K562 (cell line): ENCODE data around the gene PLCB3. TPM values are rescaled to one million over a fixed set of nuclear protein-coding genes. Genes with fewer than 3 reads are reported as not detected.

Experiments
- CTBP1 ChIP-seq: fragments of 450-650 bp; IDR thresholded peaks from 2 replicates; pipeline ENCODE4 v1.6.1; 2016; ENCODE audit warnings: borderline replicate concordance
- ERF ChIP-seq: fragments of 450-650 bp; formaldehyde crosslinking; IDR thresholded peaks from 2 replicates; pipeline ENCODE4 v1.4.0; 2020; ENCODE audit warnings: mild to moderate bottlenecking, mixed read lengths
- HDAC1 ChIP-seq, 2 experiments: fragments of 450-650 bp; IDR thresholded peaks; 2 replicates each; pipeline ENCODE4 v1.6.1; 2016 to 2017; ENCODE audit warnings: inconsistent platforms in 1 of 2, mild to moderate bottlenecking in 1 of 2, moderate library complexity in 1 of 2
- HNRNPLL ChIP-seq: fragments of 200-400 bp; formaldehyde crosslinking; IDR thresholded peaks from 2 replicates; pipeline ENCODE4 v1.6.1; 2017; ENCODE audit warnings: low read length, low read depth, mild to moderate bottlenecking; ENCODE audit not compliant: poor library complexity, severe bottlenecking
- IRF9 ChIP-seq: fragments of 450-650 bp; IDR thresholded peaks from 2 replicates; pipeline ENCODE4 v1.6.1; 2016; ENCODE audit warnings: missing biosample characterization, missing genetic modification characterization
- POLR2G ChIP-seq: fragments of 200-400 bp; formaldehyde crosslinking; IDR thresholded peaks from 2 replicates; pipeline ENCODE4 v1.6.1; 2017; ENCODE audit warnings: low read depth, mild to moderate bottlenecking, antibody characterized with exemption, low read length, moderate library complexity
- RB1 ChIP-seq: fragments of 450-650 bp; IDR thresholded peaks from 2 replicates; pipeline ENCODE4 v1.6.1; 2017; ENCODE audit warnings: low read depth, mild to moderate bottlenecking
- ZBTB7A ChIP-seq: IDR thresholded peaks from 2 replicates; pipeline ENCODE4 v1.6.1; 2011; ENCODE audit warnings: low read depth, mild to moderate bottlenecking, low read length, moderate library complexity, borderline replicate concordance; ENCODE audit not compliant: control insufficient read depth
- ZFX ChIP-seq: sonication (generic); formaldehyde crosslinking; IDR thresholded peaks from 2 replicates; pipeline ENCODE4 v1.8.0; 2022; ENCODE audit warnings: mild to moderate bottlenecking, missing genetic modification reagents, moderate library complexity
- ZNF253 ChIP-seq: fragments of 250-450 bp; sonication (Bioruptor Pico); conservative IDR thresholded peaks from 2 replicates; pipeline ENCODE4 v1.6.1; 2021; ENCODE audit warnings: mild to moderate bottlenecking
- ZNF263 ChIP-seq: sonication (generic); formaldehyde crosslinking; IDR thresholded peaks from 2 replicates; pipeline ENCODE4 v1.8.0; 2022; ENCODE audit warnings: mild to moderate bottlenecking, missing genetic modification reagents, borderline replicate concordance
- polyA plus RNA-seq, 8 experiments: library from polyadenylated mRNA; depleted of rRNA in 4 of 8; stranded (reverse) in 5 of 8; unstranded in 3 of 8; fragments of >200 nt; fragmentation: Nextera tagmentation in 2 of 8; fragmentation: Illumina TruSeq in 1 of 8; extraction: Ambion mirVana in 2 of 8; extraction: Trizol in 1 of 8; gene quantifications; 2 replicates each; pipeline versions ENCODE4 v1.2.1 to v1.2.3, GENCODE V29; 2011 to 2014; ENCODE audit warnings: inconsistent platforms in 1 of 8, missing spikeins in 1 of 8
- total RNA-seq, 7 experiments: library from RNA; depleted of rRNA in 6 of 7; stranded (reverse); fragments of >200 nt in 6 of 7; fragmentation: Illumina TruSeq in 2 of 7; extraction: Trizol in 2 of 7; gene quantifications; 2 replicates each; pipeline versions ENCODE4 v1.2.1 to v1.2.3, GENCODE V29; 2011 to 2021; ENCODE audit warnings: low replicate concordance in 1 of 7
- TF ChIP-seq, protein P1 (sequence below), 3 experiments: fragments of 200-800 bp in 1 of 3; fragments of 250-450 bp in 1 of 3; fragments of 450-650 bp in 1 of 3; sonication (Bioruptor Pico) in 1 of 3; sonication (Bioruptor generic) in 1 of 3; formaldehyde crosslinking in 1 of 3; IDR thresholded peaks; 2 replicates each; pipeline versions ENCODE4 v1.6.1 to v1.8.0; 2016 to 2022; ENCODE audit warnings: mild to moderate bottlenecking in 2 of 3, missing genetic modification characterization in 2 of 3, missing compliant biosample characterization in 1 of 3, moderate library complexity in 1 of 3
- TF ChIP-seq, protein P2 (sequence below): fragments of 250-450 bp; sonication (Bioruptor Pico); IDR thresholded peaks from 2 replicates; pipeline ENCODE4 v1.8.0; 2021; ENCODE audit warnings: borderline replicate concordance, mild to moderate bottlenecking, moderate library complexity; ENCODE audit not compliant: poor library complexity, severe bottlenecking

Gene PLCB3
- total and polyA plus RNA-seq, 9 of the 15 experiments (the other 6 are each of a cell fraction or from before 2014, with no cell fraction given) = 0.31 to 44.8 (median 14.6) TPM

- TF ChIP-seq ZNF253 (CRISPR knock-in tag) = no peak
- TF ChIP-seq HNRNPLL = peak; percentile 71
- peak; percentile 93 for TF ChIP-seq RB1
- peak; percentile 71 for TF ChIP-seq ZFX (CRISPR knock-in tag)
- peak; percentile 93 for TF ChIP-seq CTBP1
- TF ChIP-seq, protein P1, sequence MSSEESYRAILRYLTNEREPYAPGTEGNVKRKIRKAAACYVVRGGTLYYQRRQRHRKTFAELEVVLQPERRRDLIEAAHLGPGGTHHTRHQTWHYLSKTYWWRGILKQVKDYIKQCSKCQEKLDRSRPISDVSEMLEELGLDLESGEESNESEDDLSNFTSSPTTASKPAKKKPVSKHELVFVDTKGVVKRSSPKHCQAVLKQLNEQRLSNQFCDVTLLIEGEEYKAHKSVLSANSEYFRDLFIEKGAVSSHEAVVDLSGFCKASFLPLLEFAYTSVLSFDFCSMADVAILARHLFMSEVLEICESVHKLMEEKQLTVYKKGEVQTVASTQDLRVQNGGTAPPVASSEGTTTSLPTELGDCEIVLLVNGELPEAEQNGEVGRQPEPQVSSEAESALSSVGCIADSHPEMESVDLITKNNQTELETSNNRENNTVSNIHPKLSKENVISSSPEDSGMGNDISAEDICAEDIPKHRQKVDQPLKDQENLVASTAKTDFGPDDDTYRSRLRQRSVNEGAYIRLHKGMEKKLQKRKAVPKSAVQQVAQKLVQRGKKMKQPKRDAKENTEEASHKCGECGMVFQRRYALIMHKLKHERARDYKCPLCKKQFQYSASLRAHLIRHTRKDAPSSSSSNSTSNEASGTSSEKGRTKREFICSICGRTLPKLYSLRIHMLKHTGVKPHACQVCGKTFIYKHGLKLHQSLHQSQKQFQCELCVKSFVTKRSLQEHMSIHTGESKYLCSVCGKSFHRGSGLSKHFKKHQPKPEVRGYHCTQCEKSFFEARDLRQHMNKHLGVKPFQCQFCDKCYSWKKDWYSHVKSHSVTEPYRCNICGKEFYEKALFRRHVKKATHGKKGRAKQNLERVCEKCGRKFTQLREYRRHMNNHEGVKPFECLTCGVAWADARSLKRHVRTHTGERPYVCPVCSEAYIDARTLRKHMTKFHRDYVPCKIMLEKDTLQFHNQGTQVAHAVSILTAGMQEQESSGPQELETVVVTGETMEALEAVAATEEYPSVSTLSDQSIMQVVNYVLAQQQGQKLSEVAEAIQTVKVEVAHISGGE (CRISPR knock-in tag; IDR thresholded peaks at IDR 0.05) = no peak
- TF ChIP-seq, protein P2, sequence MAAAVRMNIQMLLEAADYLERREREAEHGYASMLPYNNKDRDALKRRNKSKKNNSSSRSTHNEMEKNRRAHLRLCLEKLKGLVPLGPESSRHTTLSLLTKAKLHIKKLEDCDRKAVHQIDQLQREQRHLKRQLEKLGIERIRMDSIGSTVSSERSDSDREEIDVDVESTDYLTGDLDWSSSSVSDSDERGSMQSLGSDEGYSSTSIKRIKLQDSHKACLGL = no peak
- TF ChIP-seq ERF (CRISPR knock-in tag) = peak; percentile 84
- TF ChIP-seq IRF9 (tag) = peak; percentile 85
- TF ChIP-seq ZNF263 (CRISPR knock-in tag) = peak; percentile 40; the same call in 1 of the 2 replicates
- peak; percentile 88 for TF ChIP-seq POLR2G
- TF ChIP-seq HDAC1 (IDR thresholded peaks at IDR 0.05) = peak in 1 of 2 experiments; percentile 59; a peak in 2 of 4 replicates
- TF ChIP-seq ZBTB7A = peak; percentile 50; the same call in 1 of the 2 replicates
These were observed 66.8 kb downstream of the PLCB3 start, which contains the start of gene PRDX5 (continued) for GRCh38 chr11:64317961-64318765.
